Endometrial microvascular endothelial cells (primary cell): ENCODE results near the gene ACTR3. TPM values are rescaled to one million over a fixed set of nuclear protein-coding genes. Genes with fewer than 3 reads are reported as not detected.

Experiments used
- in situ Hi-C: cut with HindIII; loops from 2 replicates; pipeline ENCODE4 v1.10.0; 2017; ENCODE audit warnings: low sequenced_read_pairs, low pct_unique_long_range_greater_than_20kb; ENCODE audit errors: inconsistent ontology term
- total RNA-seq: library from RNA; depleted of rRNA; stranded (reverse); fragments of >200 nt; gene quantifications from one replicate; pipeline ENCODE4 v1.2.3, GENCODE V29; 2015; ENCODE audit errors: inconsistent ontology term

Gene ACTR3
- total RNA-seq, 1 donor from 2014 or later = 468 TPM

- in situ Hi-C loops = loop anchor here (25.0 kb wide), 1 partner anchor 133 kb away; the partner anchor contains the start of gene SLC35F5
Observed at GRCh38 chr2:113895301-113895700, 5.4 kb downstream of the ACTR3 start.

- in situ Hi-C loops = loop anchor here (25.0 kb wide), 1 partner anchor 134 kb away; the partner anchor contains the start of gene SLC35F5
Observed at GRCh38 chr2:113895819-113896563, 6.1 kb downstream of the ACTR3 start.

GRCh38 chr2:113896791-113897190 lies 6.9 kb downstream of the ACTR3 start:
- in situ Hi-C loops = loop anchor here (25.0 kb wide), 1 partner anchor 134 kb away; the partner anchor contains the start of gene SLC35F5

GRCh38 chr2:113898081-113898480 lies 8.2 kb downstream of the ACTR3 start:
- in situ Hi-C loops = loop anchor here (25.0 kb wide), 1 partner anchor 136 kb away; the partner anchor contains the start of gene SLC35F5

DNA sequence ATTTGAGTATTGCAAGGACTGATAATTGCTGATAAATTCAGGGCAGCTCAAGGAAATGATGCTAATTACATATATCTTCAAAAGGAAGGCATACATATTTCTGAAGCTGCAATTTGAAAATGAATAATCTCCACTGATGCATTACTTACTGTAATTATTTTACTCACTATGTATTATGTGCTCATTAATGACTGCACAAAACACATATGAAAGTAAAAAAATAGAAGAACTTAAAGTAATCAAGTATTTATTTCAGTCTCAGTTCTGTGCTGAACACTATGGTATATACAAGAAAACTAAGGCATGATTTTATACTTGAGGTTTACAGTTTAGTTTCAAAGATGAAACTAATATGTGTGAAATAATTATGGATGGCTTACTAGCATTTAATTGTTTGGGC lies 9.3 kb downstream of the ACTR3 start:
- in situ Hi-C loops = loop anchor here (25.0 kb wide), 1 partner anchor 137 kb away; the partner anchor contains the start of gene SLC35F5

GRCh38 chr2:113901943-113902342 lies 12.1 kb downstream of the ACTR3 start:
- in situ Hi-C loops = no loop called here

DNA sequence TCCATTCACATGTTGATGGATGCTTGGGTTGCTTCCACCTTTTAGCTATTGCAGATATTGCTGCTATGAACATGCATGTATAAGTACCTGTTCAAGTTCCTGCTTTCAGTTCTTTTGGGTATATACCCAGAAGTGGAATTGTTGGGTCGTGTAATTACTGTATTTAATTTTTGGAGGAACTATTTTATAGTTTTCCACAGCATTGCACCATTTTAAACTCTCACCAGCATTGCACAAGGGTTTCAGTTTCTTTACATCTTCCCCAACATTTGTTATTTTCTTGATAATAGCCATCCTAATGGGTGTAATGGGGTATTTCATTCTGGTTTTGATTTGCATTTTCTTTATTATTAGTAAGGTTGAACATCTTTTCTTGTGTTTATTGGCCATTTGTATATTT lies 16.0 kb downstream of the ACTR3 start:
- in situ Hi-C loops = no loop called here

DNA sequence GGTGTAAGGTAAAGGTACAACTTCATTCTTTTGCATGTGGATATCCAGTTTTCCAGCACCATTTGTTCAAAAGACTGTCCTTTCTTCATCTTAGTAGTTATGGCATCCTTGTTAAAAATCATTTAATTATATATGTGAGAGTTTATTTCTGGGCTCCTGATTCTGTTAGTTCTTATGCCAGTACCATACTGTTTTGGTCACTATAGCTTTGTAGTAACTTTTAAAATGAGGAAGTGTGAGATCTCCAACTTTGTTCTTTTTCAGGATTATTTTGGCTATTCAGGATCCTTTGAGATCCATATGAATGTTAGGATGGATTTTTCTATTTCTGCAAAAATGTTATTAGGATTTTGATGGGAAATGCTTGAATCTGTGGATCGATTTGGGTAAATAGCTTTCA lies 16.8 kb downstream of the ACTR3 start:
- in situ Hi-C loops = no loop called here

DNA sequence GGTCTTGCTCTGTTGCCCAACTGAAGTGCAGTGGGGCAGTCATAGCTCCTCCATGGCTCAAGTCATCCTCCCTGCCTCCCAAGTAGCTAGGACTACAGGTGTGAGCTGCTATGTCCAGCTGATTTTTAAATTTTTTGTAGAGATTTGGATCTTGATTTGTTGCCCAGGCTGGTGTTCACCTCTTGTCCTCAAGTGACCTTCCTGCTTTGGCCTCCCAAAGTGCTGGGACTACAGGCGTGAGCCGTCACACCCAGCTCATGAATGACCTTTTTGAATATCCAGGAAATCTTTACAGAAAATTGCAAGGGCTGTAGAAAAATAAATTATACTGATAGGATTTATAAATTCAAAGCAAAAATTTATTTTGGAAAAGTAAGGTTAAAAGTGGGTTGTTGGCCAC lies 17.4 kb downstream of the ACTR3 start:
- in situ Hi-C loops = no loop called here

DNA sequence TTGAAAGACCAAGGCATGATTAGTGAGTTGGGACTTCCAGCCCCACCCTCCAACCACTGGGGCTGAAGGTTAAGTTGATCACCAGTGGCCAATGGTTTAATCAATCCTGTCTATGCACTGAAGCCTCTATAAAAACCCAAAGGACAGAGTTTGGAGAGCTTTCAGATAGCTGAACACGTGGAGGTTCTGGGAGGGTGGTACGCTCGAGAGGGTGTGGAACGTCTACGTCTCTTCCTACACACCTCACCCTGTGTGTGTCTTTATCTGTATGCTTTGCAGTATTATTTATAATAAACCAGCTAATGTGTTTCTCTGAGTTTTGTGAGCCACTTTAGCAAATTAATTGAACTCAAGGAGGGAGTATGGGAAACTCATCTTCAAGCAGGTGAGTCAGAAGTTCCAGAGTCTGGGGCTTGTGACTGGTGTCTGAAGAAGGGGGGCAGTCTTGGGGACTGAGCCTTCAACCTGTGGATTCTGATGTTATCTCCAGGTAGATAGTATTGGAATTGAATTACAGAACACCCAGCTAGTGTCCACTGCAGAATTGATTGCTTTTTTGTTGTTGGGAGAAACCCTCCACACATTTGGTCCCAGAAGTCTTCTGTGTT lies 20.3 kb downstream of the ACTR3 start:
- in situ Hi-C loops = no loop called here

GRCh38 chr2:113910967-113911678 lies 21.2 kb downstream of the ACTR3 start:
- in situ Hi-C loops = no loop called here

DNA sequence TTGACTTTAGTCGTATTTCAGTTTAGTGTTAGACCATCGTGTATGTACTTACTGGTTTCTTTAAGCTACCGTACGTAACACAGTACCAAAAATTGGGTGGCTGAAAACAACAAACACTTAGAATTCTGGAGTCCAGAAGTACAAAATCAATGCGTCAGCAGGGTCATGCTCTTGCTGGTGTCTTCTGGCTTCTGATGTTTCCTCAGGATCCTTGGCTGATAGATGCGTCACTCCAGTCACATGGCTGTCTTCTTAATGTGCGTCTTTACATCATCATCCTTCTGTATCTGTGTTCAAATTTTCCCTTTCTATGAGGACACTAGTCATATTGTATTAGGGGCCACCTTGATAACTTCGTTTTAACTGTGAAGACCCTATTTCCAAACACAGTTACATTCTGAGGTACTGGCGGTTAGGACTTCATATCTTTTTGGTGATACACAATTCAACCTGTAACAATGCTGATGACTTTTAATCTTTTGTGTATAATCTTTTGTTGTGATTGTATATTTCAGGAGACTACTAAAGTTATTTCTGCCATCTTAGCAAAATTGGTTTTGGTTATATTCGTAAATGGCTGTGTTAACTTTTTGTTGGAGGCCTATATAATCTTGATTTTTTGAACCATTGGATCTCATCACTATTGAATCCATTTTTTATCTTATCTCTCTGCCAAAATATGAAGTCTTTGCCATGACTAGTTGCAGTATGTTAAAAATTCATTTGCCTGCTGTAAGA lies 25.4 kb downstream of the ACTR3 start:
- in situ Hi-C loops = no loop called here

GRCh38 chr2:113918229-113918628 lies 28.3 kb downstream of the ACTR3 start:
- in situ Hi-C loops = no loop called here

DNA sequence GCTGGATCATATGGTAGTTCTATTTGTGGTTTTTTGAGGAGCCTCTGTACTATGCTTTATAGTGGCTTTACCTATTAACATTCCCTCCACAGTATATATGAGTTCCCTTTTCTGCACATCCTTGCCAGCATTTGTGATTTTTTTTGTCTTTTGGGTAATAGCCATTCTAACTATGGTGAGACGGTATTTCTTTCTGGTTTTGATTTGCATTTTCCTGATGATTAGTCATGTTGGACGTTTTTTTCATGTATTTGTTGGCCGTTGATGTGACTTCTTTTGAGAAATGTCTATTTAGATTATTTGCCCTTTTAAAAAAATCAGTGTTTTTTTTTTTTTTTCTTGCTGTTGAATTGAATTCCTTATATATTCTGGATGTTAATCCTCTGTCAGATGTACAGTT lies 31.1 kb downstream of the ACTR3 start:
- in situ Hi-C loops = no loop called here

DNA sequence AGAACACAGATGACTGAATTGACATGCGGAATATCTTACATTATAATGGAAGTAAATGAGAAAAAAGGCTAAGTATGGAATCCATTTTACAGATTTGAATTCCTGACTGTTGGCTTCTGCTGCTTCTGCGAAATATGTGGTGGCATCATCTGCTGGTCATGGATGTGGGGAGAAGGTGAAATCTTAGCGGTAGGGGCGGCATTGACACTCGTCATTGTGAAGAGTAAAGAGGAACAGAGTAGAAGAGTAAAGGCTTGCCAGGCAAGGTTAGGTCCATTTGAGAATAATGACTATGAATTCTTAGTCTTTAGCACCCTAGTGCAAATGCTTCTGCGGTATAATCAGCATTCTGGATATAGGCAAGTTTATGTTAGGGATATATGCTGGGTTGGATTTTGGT lies 32.4 kb downstream of the ACTR3 start:
- in situ Hi-C loops = no loop called here

- in situ Hi-C loops = no loop called here
Observed at GRCh38 chr2:113922784-113923183, 32.9 kb downstream of the ACTR3 start.

- in situ Hi-C loops = no loop called here
Observed at GRCh38 chr2:113925884-113926283, 36.0 kb downstream of the ACTR3 start.

DNA sequence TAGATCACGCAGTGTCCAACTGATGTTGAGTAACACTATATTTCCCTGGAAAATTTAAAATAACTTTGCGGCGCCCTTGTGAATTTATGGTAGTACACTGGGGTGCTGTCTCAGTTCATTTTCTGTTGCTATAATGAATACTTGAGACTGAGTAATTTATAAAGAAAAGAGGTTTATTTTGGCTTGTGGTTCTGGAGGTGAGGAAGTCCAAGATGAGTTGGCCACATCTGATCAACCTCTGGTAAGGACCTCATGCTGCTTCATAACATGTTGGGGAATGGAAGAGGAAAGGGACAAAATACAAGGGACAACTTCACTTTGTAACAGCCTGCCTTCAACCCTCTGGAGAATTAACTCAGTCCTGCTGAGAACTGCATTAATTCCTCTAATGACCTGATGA lies 36.4 kb downstream of the ACTR3 start:
- in situ Hi-C loops = no loop called here

DNA sequence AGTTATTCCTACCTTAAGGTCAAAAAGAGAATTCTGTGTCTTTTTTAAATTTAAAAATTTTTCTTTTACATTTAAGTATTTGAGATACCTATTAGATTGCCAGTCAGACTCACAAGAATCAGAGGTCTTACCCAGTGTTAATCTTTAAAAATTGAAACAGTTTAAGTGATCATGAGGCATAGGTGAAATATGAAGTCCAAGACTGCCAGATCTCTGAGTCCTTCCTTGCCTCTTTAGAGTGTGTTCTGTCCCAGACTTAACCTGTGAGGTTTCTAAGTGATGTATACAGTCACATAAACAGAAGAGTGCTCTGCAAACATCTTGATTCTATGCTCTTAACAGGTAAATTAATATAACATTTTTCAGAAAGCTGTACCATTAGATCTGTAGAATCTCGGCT lies 40.6 kb downstream of the ACTR3 start:
- in situ Hi-C loops = loop anchor here (10.0 kb wide), 1 partner anchor 46 kb away; no protein-coding TSS in a partner anchor
